ENCODE measurements around the gene TMEM8B. TPM values are rescaled to one million over a fixed set of nuclear protein-coding genes. Genes with fewer than 3 reads are reported as not detected.

TMEM8B gene
- polyA plus RNA-seq, 1 donor from 2014 or later: 12.7 TPM

DNA sequence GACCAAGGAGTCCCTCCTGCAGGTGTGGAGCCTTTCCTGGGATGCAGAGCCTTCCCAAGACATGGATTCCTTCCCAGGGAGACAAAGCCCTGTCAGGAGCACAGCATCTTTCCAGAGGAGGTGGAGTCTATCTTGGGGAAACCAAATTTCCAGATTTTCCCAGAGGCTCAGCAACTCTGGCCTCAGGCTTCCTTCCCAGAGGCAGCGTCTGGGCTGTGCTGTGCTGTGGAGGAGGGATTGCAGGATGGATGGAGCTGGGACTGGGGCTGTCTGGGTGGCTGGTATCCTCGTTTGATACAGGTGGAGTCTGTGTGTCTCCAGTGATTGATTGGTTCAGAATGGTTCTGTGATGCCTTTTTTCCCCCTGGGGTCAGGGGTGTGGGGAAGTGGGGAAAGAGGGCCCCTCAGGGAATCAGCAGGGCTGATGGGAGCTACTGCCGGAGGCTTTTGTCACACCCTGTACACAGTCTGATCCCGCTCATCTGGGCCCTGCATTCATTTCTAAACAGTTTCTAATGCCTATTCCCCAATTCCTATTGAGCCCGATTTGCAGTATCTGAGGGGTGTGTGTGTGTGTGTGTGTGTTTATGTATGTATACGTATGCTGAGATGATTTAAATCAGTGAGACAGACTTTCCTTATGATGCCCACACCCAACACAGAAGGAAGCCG, 25.2 kb downstream of the TMEM8B start:
- Histone ChIP-seq H3K27me3 (ENCODE audit: insufficient read depth, low read depth, low read length) (no peaks in the 10 kb centered on the region), H3K9me3 (ENCODE audit: low read length) (no peaks in the 10 kb centered on the region), H4K20me1 (ENCODE audit: insufficient read depth) (no peaks in the 10 kb centered on the region), H3K4me3 (ENCODE audit: low read length) (no peak overlapping the region), H3F3A (ENCODE audit: insufficient read depth, low read length, poor library complexity, severe bottlenecking) (no peaks in the 10 kb centered on the region), H3K36me3 (ENCODE audit: insufficient read depth, low read length) (peaks cover 5% of the 10 kb centered on the region), H2AFZ (ENCODE audit: low read depth, low read length) (no peak overlapping the region), H3K79me2 (replicated peaks; ENCODE audit: insufficient read depth, low read length) (no peaks in the 10 kb centered on the region), H3K4me2 (ENCODE audit: low read length) (no peak overlapping the region), H3K9ac (ENCODE audit: low read length) (no peak overlapping the region), H3K27ac (ENCODE audit: low read length) (no peak overlapping the region), H3K9me2 (ENCODE audit: insufficient read depth, low read length) (no peaks in the 10 kb centered on the region)
- TF ChIP-seq, protein P1, sequence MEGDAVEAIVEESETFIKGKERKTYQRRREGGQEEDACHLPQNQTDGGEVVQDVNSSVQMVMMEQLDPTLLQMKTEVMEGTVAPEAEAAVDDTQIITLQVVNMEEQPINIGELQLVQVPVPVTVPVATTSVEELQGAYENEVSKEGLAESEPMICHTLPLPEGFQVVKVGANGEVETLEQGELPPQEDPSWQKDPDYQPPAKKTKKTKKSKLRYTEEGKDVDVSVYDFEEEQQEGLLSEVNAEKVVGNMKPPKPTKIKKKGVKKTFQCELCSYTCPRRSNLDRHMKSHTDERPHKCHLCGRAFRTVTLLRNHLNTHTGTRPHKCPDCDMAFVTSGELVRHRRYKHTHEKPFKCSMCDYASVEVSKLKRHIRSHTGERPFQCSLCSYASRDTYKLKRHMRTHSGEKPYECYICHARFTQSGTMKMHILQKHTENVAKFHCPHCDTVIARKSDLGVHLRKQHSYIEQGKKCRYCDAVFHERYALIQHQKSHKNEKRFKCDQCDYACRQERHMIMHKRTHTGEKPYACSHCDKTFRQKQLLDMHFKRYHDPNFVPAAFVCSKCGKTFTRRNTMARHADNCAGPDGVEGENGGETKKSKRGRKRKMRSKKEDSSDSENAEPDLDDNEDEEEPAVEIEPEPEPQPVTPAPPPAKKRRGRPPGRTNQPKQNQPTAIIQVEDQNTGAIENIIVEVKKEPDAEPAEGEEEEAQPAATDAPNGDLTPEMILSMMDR (IDR thresholded peaks at IDR 0.05; ENCODE audit: poor library complexity, severe bottlenecking): no peak
- TF ChIP-seq POLR2AphosphoS5 (IDR thresholded peaks at IDR 0.05) (no peak), EP300 (conservative IDR thresholded peaks at IDR 0.05; ENCODE audit: poor library complexity, severe bottlenecking) (no peak), SMC3 (conservative IDR thresholded peaks at IDR 0.05; ENCODE audit: poor library complexity) (no peak), MXI1 (conservative IDR thresholded peaks at IDR 0.05; ENCODE audit: poor library complexity, severe bottlenecking) (no peak), RAD21 (conservative IDR thresholded peaks at IDR 0.05) (no peak), TAF1 (IDR thresholded peaks at IDR 0.05; ENCODE audit: low read depth) (no peak), EZH2 (IDR thresholded peaks at IDR 0.05; ENCODE audit: borderline replicate concordance, insufficient read depth, low read length, poor library complexity, severe bottlenecking) (no peak)
- TF ChIP-seq, protein P2, sequence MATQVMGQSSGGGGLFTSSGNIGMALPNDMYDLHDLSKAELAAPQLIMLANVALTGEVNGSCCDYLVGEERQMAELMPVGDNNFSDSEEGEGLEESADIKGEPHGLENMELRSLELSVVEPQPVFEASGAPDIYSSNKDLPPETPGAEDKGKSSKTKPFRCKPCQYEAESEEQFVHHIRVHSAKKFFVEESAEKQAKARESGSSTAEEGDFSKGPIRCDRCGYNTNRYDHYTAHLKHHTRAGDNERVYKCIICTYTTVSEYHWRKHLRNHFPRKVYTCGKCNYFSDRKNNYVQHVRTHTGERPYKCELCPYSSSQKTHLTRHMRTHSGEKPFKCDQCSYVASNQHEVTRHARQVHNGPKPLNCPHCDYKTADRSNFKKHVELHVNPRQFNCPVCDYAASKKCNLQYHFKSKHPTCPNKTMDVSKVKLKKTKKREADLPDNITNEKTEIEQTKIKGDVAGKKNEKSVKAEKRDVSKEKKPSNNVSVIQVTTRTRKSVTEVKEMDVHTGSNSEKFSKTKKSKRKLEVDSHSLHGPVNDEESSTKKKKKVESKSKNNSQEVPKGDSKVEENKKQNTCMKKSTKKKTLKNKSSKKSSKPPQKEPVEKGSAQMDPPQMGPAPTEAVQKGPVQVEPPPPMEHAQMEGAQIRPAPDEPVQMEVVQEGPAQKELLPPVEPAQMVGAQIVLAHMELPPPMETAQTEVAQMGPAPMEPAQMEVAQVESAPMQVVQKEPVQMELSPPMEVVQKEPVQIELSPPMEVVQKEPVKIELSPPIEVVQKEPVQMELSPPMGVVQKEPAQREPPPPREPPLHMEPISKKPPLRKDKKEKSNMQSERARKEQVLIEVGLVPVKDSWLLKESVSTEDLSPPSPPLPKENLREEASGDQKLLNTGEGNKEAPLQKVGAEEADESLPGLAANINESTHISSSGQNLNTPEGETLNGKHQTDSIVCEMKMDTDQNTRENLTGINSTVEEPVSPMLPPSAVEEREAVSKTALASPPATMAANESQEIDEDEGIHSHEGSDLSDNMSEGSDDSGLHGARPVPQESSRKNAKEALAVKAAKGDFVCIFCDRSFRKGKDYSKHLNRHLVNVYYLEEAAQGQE (IDR thresholded peaks at IDR 0.05; ENCODE audit: borderline replicate concordance): no peak

DNA sequence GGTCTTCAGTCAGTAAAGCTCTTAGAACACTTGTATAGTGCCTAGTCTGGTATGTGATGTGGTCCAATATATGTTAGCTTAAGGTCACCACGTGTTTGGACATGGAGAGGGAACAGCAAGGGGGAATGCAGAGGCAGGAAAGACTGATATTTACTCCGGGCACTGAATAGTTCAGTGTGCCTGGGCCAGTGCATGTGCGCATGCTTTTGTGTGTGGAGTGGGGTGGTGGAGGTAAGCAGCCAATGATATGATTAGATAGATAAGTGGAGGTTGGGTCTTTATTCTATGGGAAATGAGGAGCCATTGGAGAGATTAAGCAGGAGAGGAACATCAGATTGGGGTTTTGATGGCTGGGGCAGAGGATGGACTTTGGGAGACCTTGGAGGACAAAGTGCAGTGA, 27.2 kb downstream of the TMEM8B start:
- no peaks in the 10 kb centered on the region for H4K20me1 ChIP-seq (ENCODE audit: insufficient read depth)
- H3K9ac ChIP-seq (ENCODE audit: low read length): no peak overlapping the region
- no peaks in the 10 kb centered on the region for H3K9me3 ChIP-seq (ENCODE audit: low read length)
- H2AFZ ChIP-seq (ENCODE audit: low read depth, low read length): no peak overlapping the region
- H3K36me3 ChIP-seq (ENCODE audit: insufficient read depth, low read length): no peaks in the 10 kb centered on the region
- no peak overlapping the region for H3K4me3 ChIP-seq (ENCODE audit: low read length)
- no peak for TF ChIP-seq POLR2AphosphoS5 (IDR thresholded peaks at IDR 0.05)
- no peak for TF ChIP-seq RAD21 (conservative IDR thresholded peaks at IDR 0.05)
- TF ChIP-seq SMC3 (conservative IDR thresholded peaks at IDR 0.05; ENCODE audit: poor library complexity): no peak
- TF ChIP-seq, protein P1 (IDR thresholded peaks at IDR 0.05; ENCODE audit: poor library complexity, severe bottlenecking): no peak
- TF ChIP-seq EP300 (conservative IDR thresholded peaks at IDR 0.05; ENCODE audit: poor library complexity, severe bottlenecking): no peak
- no peak for TF ChIP-seq MXI1 (conservative IDR thresholded peaks at IDR 0.05; ENCODE audit: poor library complexity, severe bottlenecking)
- no peak for TF ChIP-seq TAF1 (IDR thresholded peaks at IDR 0.05; ENCODE audit: low read depth)
- TF ChIP-seq, protein P2 (IDR thresholded peaks at IDR 0.05; ENCODE audit: borderline replicate concordance): no peak
- TF ChIP-seq EZH2 (IDR thresholded peaks at IDR 0.05; ENCODE audit: borderline replicate concordance, insufficient read depth, low read length, poor library complexity, severe bottlenecking): no peak
- H3K79me2 ChIP-seq (replicated peaks; ENCODE audit: insufficient read depth, low read length): no peaks in the 10 kb centered on the region
- H3K4me2 ChIP-seq (ENCODE audit: low read length): no peak overlapping the region
- no peaks in the 10 kb centered on the region for H3F3A ChIP-seq (ENCODE audit: insufficient read depth, low read length, poor library complexity, severe bottlenecking)
- no peak overlapping the region for H3K27ac ChIP-seq (ENCODE audit: low read length)
- H3K27me3 ChIP-seq (ENCODE audit: insufficient read depth, low read depth, low read length): no peaks in the 10 kb centered on the region
- H3K9me2 ChIP-seq (ENCODE audit: insufficient read depth, low read length): no peaks in the 10 kb centered on the region
